Ishikawa (cell line): ENCODE results near the gene KLHL36.

Experiments
- CEBPB ChIP-seq: IDR thresholded peaks from 2 replicates; pipeline ENCODE4 v1.6.1; 2012
- CREB1 ChIP-seq: IDR thresholded peaks from 2 replicates; pipeline ENCODE4 v1.6.1; 2012; ENCODE audit warnings: low read depth
- EGR1 ChIP-seq: IDR thresholded peaks from 2 replicates; pipeline ENCODE4 v1.6.1; 2012
- EP300 ChIP-seq: IDR thresholded peaks from 2 replicates; pipeline ENCODE4 v1.6.1; 2012; ENCODE audit warnings: borderline replicate concordance
- FOXM1 ChIP-seq: IDR thresholded peaks from 2 replicates; pipeline ENCODE4 v1.6.1; 2012; ENCODE audit warnings: low read depth, borderline replicate concordance
- NFIC ChIP-seq: IDR thresholded peaks from 2 replicates; pipeline ENCODE4 v1.6.1; 2012
- RAD21 ChIP-seq: IDR thresholded peaks from 2 replicates; pipeline ENCODE4 v1.6.1; 2012; ENCODE audit warnings: low read depth
- TAF1 ChIP-seq: IDR thresholded peaks from 2 replicates; pipeline ENCODE4 v1.6.1; 2012; ENCODE audit warnings: low read depth, mild to moderate bottlenecking
- TCF12 ChIP-seq: IDR thresholded peaks from 2 replicates; pipeline ENCODE4 v1.6.1; 2012; ENCODE audit warnings: low read depth
- TEAD4 ChIP-seq: IDR thresholded peaks from 2 replicates; pipeline ENCODE4 v1.6.1; 2012
- YY1 ChIP-seq: IDR thresholded peaks from 2 replicates; pipeline ENCODE4 v1.6.1; 2012; ENCODE audit warnings: low read depth
- ZBTB7A ChIP-seq: IDR thresholded peaks from 2 replicates; pipeline ENCODE4 v1.6.1; 2012; ENCODE audit warnings: low read depth
- TF ChIP-seq, protein P1 (sequence below): IDR thresholded peaks from 2 replicates; pipeline ENCODE4 v1.6.1; 2012
- TF ChIP-seq, protein P2 (sequence below): IDR thresholded peaks from 2 replicates; pipeline ENCODE4 v1.6.1; 2012
- TF ChIP-seq, protein P3 (sequence below): IDR thresholded peaks from 2 replicates; pipeline ENCODE4 v1.6.1; 2012; ENCODE audit warnings: low read depth, mild to moderate bottlenecking

The KLHL36 gene

DNA sequence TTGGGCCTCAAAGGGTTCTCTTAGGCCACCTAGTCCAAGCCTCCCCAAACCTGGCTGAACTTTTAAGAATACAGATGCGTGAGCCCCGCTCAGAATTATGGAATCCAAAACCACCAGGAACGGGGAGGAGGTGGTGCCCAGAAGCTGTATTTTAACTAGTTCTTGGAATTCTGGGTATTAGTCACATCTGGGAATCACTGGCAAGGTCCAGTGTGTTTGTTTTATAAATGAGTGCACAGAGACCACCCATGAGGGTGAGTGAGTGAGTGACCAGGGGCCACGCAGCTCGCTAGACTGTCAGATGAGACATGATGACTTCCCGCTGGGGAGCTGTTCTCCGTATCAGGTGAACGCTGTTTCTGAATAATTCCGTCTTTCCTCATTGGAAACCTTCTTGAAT, 14.2 kb downstream of the KLHL36 start:
- no peak for TF ChIP-seq TAF1
- TF ChIP-seq TEAD4: no peak
- TF ChIP-seq ZBTB7A: no peak
- TF ChIP-seq CREB1: no peak
- no peak for TF ChIP-seq RAD21
- no peak for TF ChIP-seq NFIC
- TF ChIP-seq FOXM1: no peak
- TF ChIP-seq YY1: no peak
- no peak for TF ChIP-seq EGR1
- TF ChIP-seq CEBPB: no peak
- TF ChIP-seq, protein P1, sequence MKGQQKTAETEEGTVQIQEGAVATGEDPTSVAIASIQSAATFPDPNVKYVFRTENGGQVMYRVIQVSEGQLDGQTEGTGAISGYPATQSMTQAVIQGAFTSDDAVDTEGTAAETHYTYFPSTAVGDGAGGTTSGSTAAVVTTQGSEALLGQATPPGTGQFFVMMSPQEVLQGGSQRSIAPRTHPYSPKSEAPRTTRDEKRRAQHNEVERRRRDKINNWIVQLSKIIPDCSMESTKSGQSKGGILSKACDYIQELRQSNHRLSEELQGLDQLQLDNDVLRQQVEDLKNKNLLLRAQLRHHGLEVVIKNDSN: no peak
- TF ChIP-seq, protein P2, sequence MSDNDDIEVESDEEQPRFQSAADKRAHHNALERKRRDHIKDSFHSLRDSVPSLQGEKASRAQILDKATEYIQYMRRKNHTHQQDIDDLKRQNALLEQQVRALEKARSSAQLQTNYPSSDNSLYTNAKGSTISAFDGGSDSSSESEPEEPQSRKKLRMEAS: no peak
- TF ChIP-seq, protein P3, sequence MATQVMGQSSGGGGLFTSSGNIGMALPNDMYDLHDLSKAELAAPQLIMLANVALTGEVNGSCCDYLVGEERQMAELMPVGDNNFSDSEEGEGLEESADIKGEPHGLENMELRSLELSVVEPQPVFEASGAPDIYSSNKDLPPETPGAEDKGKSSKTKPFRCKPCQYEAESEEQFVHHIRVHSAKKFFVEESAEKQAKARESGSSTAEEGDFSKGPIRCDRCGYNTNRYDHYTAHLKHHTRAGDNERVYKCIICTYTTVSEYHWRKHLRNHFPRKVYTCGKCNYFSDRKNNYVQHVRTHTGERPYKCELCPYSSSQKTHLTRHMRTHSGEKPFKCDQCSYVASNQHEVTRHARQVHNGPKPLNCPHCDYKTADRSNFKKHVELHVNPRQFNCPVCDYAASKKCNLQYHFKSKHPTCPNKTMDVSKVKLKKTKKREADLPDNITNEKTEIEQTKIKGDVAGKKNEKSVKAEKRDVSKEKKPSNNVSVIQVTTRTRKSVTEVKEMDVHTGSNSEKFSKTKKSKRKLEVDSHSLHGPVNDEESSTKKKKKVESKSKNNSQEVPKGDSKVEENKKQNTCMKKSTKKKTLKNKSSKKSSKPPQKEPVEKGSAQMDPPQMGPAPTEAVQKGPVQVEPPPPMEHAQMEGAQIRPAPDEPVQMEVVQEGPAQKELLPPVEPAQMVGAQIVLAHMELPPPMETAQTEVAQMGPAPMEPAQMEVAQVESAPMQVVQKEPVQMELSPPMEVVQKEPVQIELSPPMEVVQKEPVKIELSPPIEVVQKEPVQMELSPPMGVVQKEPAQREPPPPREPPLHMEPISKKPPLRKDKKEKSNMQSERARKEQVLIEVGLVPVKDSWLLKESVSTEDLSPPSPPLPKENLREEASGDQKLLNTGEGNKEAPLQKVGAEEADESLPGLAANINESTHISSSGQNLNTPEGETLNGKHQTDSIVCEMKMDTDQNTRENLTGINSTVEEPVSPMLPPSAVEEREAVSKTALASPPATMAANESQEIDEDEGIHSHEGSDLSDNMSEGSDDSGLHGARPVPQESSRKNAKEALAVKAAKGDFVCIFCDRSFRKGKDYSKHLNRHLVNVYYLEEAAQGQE: no peak
- no peak for TF ChIP-seq TCF12
- no peak for TF ChIP-seq EP300

DNA sequence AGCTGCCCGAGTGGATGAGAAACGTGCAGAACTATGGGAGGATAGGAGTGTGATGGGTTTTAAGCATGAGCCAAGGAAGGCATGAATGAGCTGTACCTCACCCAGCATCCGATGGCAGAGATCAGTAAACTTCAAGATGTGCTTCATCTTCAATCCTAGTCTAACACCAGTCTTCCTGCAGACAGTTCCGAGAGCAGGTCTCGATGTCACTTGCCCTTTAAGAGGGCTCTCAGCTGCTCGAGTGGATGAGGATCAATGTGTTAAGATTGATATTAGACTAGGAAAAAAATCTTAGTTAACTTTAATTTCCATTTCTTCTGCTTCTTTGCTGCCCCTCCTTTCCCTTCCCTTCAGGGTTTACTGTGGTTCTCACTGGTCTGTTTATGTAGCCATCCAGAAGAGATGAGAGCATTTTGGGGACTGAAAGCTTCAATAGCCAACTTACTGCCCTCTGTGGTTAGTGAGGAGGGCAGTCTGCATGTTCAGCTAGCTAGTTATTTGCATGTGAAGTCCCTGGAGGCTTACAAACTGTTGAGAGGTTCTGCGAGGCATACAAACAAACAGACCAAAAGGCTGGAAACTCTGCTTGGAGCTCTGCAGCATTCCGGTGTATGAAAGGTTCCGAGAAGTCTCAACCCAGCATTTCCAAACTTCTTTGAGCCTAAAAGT, 15.3 kb downstream of the KLHL36 start:
- TF ChIP-seq, protein P3: no peak
- TF ChIP-seq YY1 (no peak), TEAD4 (no peak), EGR1 (no peak), NFIC (no peak), CREB1 (no peak), FOXM1 (no peak), EP300 (no peak), RAD21 (no peak), TAF1 (no peak), ZBTB7A (no peak), TCF12 (no peak), CEBPB (no peak)
- TF ChIP-seq, protein P1: no peak
- TF ChIP-seq, protein P2: no peak

DNA sequence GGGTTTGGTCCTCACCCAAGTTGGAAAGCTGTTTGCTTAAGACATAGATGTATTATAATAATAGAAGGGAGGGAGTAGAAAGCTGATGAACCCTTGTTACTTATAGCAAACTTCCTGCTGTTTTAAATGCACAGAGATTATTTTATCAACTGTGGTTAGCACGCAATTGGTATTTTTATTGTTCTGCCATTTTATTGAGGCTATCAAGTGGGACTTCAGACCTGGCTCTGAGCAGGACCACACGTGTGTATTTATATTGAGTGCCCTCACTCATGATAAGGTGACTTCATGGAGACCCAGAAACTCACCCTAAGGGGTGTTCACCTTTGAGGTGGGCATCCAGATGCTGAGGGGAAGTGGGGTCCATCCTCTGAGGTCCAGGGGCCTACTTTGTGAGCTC, 17.0 kb downstream of the KLHL36 start:
- TF ChIP-seq, protein P1: no peak
- no peak for TF ChIP-seq FOXM1
- TF ChIP-seq RAD21: no peak
- TF ChIP-seq, protein P3: no peak
- TF ChIP-seq TEAD4: no peak
- TF ChIP-seq ZBTB7A: no peak
- TF ChIP-seq TCF12: no peak

DNA sequence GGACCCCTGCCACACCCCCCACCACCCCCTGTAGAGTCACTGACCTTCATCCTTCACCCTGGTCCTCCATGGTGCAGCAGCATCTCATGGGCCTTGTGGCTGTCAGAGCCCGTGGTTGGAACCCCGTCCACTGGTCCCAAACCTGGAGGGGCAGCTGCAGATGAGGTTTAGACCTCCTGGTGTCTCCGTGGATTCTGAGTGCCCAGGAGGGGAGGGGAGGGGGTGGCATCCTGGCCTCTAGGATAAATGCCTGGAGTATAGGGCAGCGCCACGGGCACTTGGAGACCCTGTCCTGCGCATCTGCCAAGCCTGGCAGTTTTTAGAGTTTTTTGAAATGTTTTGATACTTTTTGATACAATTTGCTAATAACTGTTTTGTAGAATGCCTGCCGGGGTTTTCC, 17.5 kb downstream of the KLHL36 start:
- TF ChIP-seq EGR1 (no peak), EP300 (no peak), CREB1 (no peak), ZBTB7A (no peak), CEBPB (no peak), YY1 (no peak), NFIC (no peak), TEAD4 (no peak)
- TF ChIP-seq, protein P3: no peak
